HUES6 (cell line): ENCODE measurements around the gene MACROD2.
A peak's percentile ranks its signal among the peaks of the same experiment; 100 is the strongest.

Experiments
- H3K27ac ChIP-seq: 2 replicates; pipeline ENCODE4 v1.7.0; 2013; ENCODE audit warnings: low read depth, mild to moderate bottlenecking, low read length, inconsistent platforms
- H3K27me3 ChIP-seq: 2 replicates; pipeline ENCODE4 v1.6.1; 2013; ENCODE audit warnings: low read length; ENCODE audit not compliant: control insufficient read depth, insufficient read depth
- H3K36me3 ChIP-seq: 2 replicates; pipeline ENCODE4 v1.6.1; 2013; ENCODE audit warnings: low read length; ENCODE audit not compliant: control insufficient read depth, insufficient read depth
- H3K4me1 ChIP-seq: 2 replicates; pipeline ENCODE4 v1.6.1; 2013; ENCODE audit warnings: low read length; ENCODE audit not compliant: control insufficient read depth, insufficient read depth
- H3K4me3 ChIP-seq: 2 replicates; pipeline ENCODE4 v1.5.1; 2013; ENCODE audit warnings: low read depth, low read length
- H3K9ac ChIP-seq: one replicate; pipeline ENCODE4 v1.6.1; 2013; ENCODE audit warnings: mild to moderate bottlenecking, low read length
- H3K9me3 ChIP-seq: 2 replicates; pipeline ENCODE4 v1.6.1; 2013; ENCODE audit warnings: low read depth, low read length; ENCODE audit not compliant: control insufficient read depth, insufficient read depth

MACROD2 gene

DNA sequence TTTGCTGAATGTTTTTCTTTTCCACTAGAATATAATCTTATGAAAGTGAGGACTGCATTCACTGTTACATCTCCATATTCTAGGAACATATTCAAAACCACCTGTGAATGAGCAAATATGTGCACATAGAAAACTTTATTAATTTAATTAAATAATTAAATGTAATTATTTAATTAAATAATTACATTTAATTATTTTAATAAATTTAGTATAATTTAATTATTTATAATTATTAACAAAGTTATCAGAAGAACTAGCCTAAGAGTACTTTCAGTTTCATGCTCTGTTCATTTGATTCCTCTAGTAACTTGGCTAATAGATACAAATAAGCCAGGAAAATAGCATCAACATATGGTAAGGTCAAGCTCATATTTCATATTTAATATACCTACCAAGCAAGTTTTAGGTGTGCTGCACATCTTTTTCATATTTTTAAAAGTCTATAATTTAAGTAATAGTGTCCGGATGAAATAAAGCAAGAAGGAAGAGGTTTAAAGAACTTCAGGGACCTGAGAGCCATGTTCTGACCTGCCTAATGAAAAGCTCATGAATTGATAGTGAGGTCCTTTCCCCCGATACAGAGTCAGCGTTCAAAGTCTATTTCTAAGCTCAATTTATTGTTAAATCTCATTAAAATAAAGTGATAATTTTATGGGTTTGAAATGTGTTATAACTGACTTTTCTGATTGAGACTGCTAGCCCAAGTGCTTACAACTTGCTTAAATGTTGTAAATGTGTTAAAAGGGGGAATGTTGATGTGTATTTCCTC lies 703.5 kb downstream of the MACROD2 start:
- no peak overlapping the region for H3K27ac ChIP-seq
- no peaks in the 10 kb centered on the region for H3K9me3 ChIP-seq
- H3K27me3 ChIP-seq, result no peaks in the 10 kb centered on the region
- H3K4me1 ChIP-seq, result no peaks in the 10 kb centered on the region
- no peak overlapping the region for H3K4me3 ChIP-seq
- no peak overlapping the region for H3K9ac ChIP-seq
- H3K36me3 ChIP-seq, result no peaks in the 10 kb centered on the region

DNA sequence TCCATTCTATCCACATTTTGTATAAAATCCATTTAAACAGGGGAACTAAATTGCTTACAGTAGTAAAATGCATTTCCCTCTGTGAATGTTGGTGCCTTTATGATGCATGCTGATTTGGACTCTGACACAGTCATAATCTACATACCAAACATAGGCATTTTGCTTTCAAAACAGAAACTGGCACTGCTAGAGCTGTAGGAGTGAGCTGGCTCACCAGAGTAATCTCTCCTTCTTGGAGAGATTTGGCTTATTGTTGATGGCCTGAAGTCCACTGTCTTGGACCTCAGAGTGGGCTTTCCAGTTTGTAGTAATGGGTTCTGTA lies 705.3 kb downstream of the MACROD2 start:
- Histone ChIP-seq H3K9me3 (no peaks in the 10 kb centered on the region), H3K36me3 (no peaks in the 10 kb centered on the region), H3K27me3 (no peaks in the 10 kb centered on the region), H3K4me1 (no peaks in the 10 kb centered on the region), H3K27ac (no peak overlapping the region), H3K9ac (no peak overlapping the region), H3K4me3 (no peak overlapping the region)

DNA sequence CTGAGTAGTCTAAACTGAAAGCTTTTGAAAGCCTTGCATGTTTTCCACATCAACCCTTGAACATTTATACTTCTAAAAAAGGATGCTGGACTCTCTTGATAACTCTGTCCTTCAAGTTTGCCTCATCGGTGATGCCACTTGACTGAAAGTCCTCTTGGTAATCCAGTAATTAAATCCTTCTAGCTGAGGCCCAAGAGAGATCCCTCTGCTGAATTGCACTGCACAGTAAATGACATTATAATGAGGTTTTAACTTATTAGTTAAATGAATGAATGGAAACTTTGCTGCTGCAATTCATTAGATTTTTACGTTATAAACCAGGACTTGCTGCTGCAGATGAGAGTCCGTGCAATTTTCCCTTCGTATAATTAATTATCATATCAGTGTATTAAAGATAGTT lies 706.0 kb downstream of the MACROD2 start:
- Histone ChIP-seq H3K9me3 (no peaks in the 10 kb centered on the region), H3K4me3 (no peak overlapping the region), H3K4me1 (no peaks in the 10 kb centered on the region), H3K27me3 (no peaks in the 10 kb centered on the region), H3K27ac (no peak overlapping the region), H3K9ac (no peak overlapping the region), H3K36me3 (no peaks in the 10 kb centered on the region)

DNA sequence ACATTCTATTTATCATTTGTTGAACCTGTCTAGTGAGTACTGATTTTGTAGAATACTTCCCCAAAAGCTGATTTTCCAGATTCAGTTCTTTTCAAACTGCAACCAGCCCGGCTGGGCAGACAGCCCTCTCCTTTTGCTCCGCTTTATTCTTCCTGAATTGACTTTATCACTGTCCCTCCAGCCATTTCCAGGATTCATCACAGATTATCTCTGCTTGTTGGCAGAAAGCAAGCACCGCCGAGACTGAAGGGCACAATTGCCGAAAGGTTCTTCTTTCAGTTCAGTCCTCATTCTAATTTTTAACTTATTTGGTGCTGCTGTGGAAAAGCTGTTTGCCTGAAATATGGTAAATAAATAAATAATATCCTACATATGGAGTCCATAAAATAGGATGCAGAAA lies 711.2 kb downstream of the MACROD2 start:
- Histone ChIP-seq H3K9ac (no peak overlapping the region), H3K27ac (no peak overlapping the region), H3K4me1 (peaks cover 18% of the 10 kb centered on the region), H3K36me3 (no peaks in the 10 kb centered on the region), H3K4me3 (no peak overlapping the region), H3K27me3 (no peaks in the 10 kb centered on the region), H3K9me3 (no peaks in the 10 kb centered on the region)

DNA sequence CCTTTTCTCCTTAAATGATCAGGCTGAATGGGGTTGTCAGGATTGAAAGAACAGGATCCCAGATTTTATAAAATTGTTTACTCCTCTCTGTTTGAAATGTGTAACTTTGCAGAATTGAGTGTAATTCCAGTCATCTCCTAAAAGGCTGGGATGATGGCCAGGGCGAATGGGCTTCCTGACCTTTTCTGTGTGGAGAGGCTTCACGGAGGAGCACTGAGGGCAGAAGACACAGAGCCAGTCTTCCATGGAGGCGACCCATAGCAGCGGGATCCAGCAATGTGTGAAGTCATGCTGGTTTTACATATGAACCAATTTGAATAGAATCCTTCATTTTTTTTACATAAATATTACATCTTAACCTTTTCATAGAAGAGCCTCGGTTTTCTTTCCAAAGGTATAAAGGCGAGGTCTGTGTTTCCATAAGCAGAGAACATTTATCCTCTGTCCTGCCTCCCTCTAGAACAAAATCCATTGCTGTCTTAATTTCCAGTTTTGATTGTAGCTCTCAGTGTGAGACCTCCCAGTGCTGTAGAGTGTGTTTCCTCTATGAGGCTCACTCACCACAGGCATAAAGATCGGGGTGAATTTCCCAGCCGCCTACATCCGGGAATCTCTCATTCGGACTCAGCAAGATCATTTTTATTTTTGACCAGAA lies 711.8 kb downstream of the MACROD2 start:
- Histone ChIP-seq H3K27me3 (no peaks in the 10 kb centered on the region), H3K4me1 (peaks cover 24% of the 10 kb centered on the region), H3K9me3 (no peaks in the 10 kb centered on the region), H3K4me3 (no peak overlapping the region), H3K27ac (no peak overlapping the region), H3K9ac (no peak overlapping the region), H3K36me3 (no peaks in the 10 kb centered on the region)

DNA sequence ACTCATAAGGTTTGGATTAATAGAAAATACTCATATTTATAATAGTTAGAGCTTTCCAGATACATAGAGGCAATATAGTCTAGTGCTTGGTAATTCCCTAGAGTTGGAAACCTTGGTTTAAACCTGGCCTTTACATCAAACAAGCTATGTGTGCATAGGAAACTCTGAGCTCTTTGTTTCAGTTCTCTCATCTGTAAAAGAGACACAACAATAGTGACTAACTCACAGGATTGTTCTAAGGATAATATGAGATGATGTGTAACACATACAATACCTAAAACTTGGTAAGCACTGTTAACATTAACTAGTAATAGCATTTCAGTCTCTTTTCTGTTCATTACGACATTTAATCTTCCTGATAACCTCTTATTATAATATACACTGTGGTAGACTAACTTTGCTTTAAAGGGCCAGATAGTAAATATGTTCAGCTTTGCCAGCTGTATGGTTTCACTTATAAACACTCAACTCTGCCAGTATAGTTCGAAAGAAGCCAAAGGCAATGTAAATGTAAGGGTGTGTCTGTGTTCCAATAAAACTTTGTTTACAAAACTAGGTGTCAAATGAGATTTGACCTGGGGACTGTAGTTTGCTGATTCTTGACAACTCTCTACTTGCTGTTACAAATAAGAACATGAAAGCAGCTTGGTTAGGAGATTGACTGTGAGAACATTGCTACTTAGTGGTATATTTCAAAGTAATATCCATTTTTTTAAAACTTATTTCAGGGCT lies 712.7 kb downstream of the MACROD2 start:
- no peak overlapping the region for H3K4me3 ChIP-seq
- H3K9me3 ChIP-seq, result no peaks in the 10 kb centered on the region
- no peak overlapping the region for H3K27ac ChIP-seq
- no peak overlapping the region for H3K9ac ChIP-seq
- peaks cover 33% of the 10 kb centered on the region for H3K4me1 ChIP-seq
- no peaks in the 10 kb centered on the region for H3K27me3 ChIP-seq
- H3K36me3 ChIP-seq, result no peaks in the 10 kb centered on the region

DNA sequence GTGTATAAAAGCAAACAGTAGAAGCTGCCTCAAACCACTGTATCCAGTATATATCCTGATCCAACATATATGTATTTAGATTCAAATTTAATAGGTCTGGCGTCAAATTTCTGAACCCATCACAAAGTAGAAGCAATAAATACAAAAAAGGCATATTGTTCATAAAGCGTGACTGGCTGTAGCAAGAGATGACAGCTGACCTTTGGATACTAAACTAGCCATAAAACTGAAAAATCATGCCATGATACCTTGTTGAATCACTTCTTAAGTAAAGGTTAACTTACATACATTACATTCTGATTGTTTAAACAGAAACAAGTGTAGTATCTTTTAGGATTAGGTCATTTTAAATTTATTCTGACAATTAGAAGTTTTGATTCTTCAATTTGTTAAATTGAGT lies 714.1 kb downstream of the MACROD2 start:
- no peaks in the 10 kb centered on the region for H3K27me3 ChIP-seq
- no peak overlapping the region for H3K4me3 ChIP-seq
- no peaks in the 10 kb centered on the region for H3K36me3 ChIP-seq
- no peaks in the 10 kb centered on the region for H3K9me3 ChIP-seq
- H3K9ac ChIP-seq, result no peak overlapping the region
- no peak overlapping the region for H3K27ac ChIP-seq
- peaks cover 43% of the 10 kb centered on the region for H3K4me1 ChIP-seq

DNA sequence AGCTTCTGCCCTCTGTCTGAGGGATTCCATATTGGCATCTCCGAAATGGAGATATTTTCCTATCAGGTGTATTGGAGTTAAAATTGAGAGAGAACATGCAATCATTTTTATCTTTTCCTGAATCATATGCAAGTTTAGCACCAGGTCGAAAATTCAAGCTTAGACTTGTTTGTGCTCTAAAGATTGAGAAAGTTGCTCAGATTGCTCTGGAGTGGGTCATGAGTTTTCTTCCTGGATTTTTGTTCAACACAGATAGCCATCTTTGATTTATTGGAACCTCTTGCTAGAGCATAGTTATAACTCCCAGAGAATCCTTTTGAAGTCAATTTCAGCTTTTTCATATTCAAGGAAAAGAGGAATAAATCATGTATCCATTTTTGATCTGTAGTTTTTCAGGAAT lies 715.6 kb downstream of the MACROD2 start:
- Histone ChIP-seq H3K9ac (no peak overlapping the region), H3K36me3 (no peaks in the 10 kb centered on the region), H3K27me3 (no peaks in the 10 kb centered on the region), H3K4me3 (no peak overlapping the region), H3K9me3 (no peaks in the 10 kb centered on the region), H3K27ac (peak overlapping the region; percentile 66; the same call in 1 of the 2 replicates), H3K4me1 (peaks cover 53% of the 10 kb centered on the region)

DNA sequence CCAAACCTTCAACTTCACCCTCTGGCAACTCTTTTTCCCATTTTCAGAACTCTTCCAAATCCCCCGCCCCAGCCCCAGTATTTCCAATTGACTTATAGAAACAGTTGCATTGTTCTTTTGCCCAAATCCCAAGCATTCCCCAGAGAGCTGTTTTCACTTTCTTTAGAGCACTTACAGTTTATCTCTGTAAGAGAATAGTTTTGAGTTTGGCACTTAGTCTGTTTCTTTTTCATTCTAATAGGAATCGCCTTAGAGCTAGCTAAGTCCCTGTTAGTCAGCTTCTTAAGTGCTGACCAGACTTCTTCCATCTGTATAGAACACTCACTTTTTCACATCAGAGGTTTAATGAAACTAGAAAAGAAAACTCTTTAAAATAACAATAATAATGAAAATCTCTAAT lies 716.3 kb downstream of the MACROD2 start:
- Histone ChIP-seq H3K36me3 (no peaks in the 10 kb centered on the region), H3K4me1 (peaks cover 60% of the 10 kb centered on the region), H3K9ac (no peak overlapping the region), H3K27ac (peak overlapping the region; percentile 66; the same call in 1 of the 2 replicates), H3K27me3 (no peaks in the 10 kb centered on the region), H3K4me3 (no peak overlapping the region), H3K9me3 (no peaks in the 10 kb centered on the region)

DNA sequence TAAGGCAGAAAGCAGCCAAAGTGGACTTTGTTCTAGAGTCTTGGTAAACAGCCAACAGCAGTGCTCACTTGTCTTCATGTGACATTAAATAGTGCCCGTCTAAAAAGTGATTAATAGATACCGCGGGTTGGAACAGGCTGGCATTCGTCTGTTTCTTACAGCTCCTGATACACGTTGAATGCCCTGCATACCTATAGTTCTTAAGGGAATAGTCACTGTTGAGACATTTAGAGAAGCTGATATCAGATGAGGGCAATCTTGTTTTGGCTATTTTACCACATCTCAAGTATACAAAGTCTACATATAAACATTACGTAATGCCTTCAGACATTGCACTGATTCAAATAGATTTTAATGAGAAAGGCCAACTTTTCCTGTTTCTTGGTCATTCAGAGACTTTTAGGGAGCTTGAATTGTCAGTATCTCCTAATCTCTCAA lies 717.0 kb downstream of the MACROD2 start:
- H3K27me3 ChIP-seq, result no peaks in the 10 kb centered on the region
- no peaks in the 10 kb centered on the region for H3K9me3 ChIP-seq
- H3K27ac ChIP-seq, result peak overlapping the region; percentile 17; the same call in 1 of the 2 replicates
- no peak overlapping the region for H3K9ac ChIP-seq
- H3K4me1 ChIP-seq, result peaks cover 60% of the 10 kb centered on the region
- H3K36me3 ChIP-seq, result no peaks in the 10 kb centered on the region
- H3K4me3 ChIP-seq, result no peak overlapping the region

DNA sequence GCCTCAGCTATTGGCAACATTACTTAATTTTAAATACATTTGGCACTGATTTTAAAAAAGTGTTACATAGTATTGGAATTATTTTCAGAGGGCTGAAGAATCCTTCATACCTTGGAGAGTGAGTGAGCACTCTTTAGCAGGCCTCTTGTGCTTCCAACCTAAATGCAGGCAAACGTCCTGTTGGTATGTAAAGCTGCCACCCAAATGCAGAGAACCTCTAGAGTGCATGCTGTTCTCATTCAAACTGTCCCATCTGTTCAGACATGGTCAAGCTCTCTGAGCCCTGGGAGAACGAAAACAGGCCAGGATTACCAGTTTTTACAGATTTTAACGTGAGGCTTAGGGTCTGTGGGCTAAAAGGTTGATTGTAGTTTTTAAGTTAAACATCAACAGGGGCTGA lies 720.1 kb downstream of the MACROD2 start:
- H3K4me1 ChIP-seq, result peaks cover 57% of the 10 kb centered on the region
- no peak overlapping the region for H3K9ac ChIP-seq
- no peaks in the 10 kb centered on the region for H3K27me3 ChIP-seq
- H3K27ac ChIP-seq, result peak overlapping the region; percentile 64; the same call in 1 of the 2 replicates
- no peak overlapping the region for H3K4me3 ChIP-seq
- H3K9me3 ChIP-seq, result no peaks in the 10 kb centered on the region
- no peaks in the 10 kb centered on the region for H3K36me3 ChIP-seq
